GM12878 (cell line): ENCODE data around the gene RPS8. TPM values are rescaled to one million over a fixed set of nuclear protein-coding genes. Genes with fewer than 3 reads are reported as not detected.
A peak's percentile ranks its signal among the peaks of the same experiment; 100 is the strongest.

Source experiments
- BACH1 ChIP-seq: fragments of 450-650 bp; IDR thresholded peaks from 2 replicates; pipeline ENCODE4 v1.6.1; 2017; ENCODE audit warnings: mild to moderate bottlenecking, borderline replicate concordance
- BCL3 ChIP-seq: IDR thresholded peaks from 2 replicates; pipeline ENCODE4 v1.6.1; 2011; ENCODE audit warnings: borderline replicate concordance, low read depth, mild to moderate bottlenecking, moderate library complexity, low read length; ENCODE audit not compliant: insufficient read depth, poor library complexity, severe bottlenecking
- ESRRA ChIP-seq: IDR thresholded peaks from 2 replicates; pipeline ENCODE4 v1.6.1; 2012; ENCODE audit warnings: mild to moderate bottlenecking, low read length, improper control_type of control experiment
- GABPA ChIP-seq: IDR thresholded peaks from 2 replicates; pipeline ENCODE4 v1.6.1; 2014; ENCODE audit warnings: antibody characterized with exemption, low read depth, mild to moderate bottlenecking, inconsistent platforms
- JUNB ChIP-seq: IDR thresholded peaks from 2 replicates; pipeline ENCODE4 v1.6.1; 2016; ENCODE audit warnings: antibody characterized with exemption, mild to moderate bottlenecking
- KAT2A ChIP-seq: conservative IDR thresholded peaks from 2 replicates; pipeline ENCODE4 v1.6.1; 2011; ENCODE audit warnings: low read depth, low read length; ENCODE audit not compliant: control insufficient read depth
- MLLT1 ChIP-seq: fragments of 450-650 bp; IDR thresholded peaks from 2 replicates; pipeline ENCODE4 v1.6.1; 2016; ENCODE audit warnings: mild to moderate bottlenecking
- NBN ChIP-seq: fragments of 450-650 bp; IDR thresholded peaks from 2 replicates; pipeline ENCODE4 v1.6.1; 2016
- NFXL1 ChIP-seq: fragments of 450-650 bp; IDR thresholded peaks from 2 replicates; pipeline ENCODE4 v1.6.1; 2017; ENCODE audit warnings: antibody characterized with exemption, mild to moderate bottlenecking, borderline replicate concordance
- RAD51 ChIP-seq: fragments of 450-650 bp; IDR thresholded peaks from 2 replicates; pipeline ENCODE4 v1.6.1; 2016; ENCODE audit warnings: moderate library complexity, mild to moderate bottlenecking, inconsistent platforms
- TCF12 ChIP-seq: IDR thresholded peaks from 2 replicates; pipeline ENCODE4 v1.6.1; 2011; ENCODE audit warnings: low read depth, mild to moderate bottlenecking, low read length
- ZNF207 ChIP-seq: fragments of 450-650 bp; IDR thresholded peaks from 2 replicates; pipeline ENCODE4 v1.6.1; 2014; ENCODE audit warnings: antibody characterized with exemption, mild to moderate bottlenecking, borderline replicate concordance
- polyA plus RNA-seq, 11 experiments: library from polyadenylated mRNA; depleted of rRNA in 4 of 11; unstranded in 6 of 11; stranded (reverse) in 5 of 11; fragments of >200 nt; fragmentation: Nextera tagmentation in 4 of 11; fragmentation: Illumina TruSeq in 1 of 11; extraction: Ambion mirVana in 4 of 11; extraction: Trizol in 1 of 11; gene quantifications; 1 replicate in 1 of 11; 2 replicates in 10 of 11; pipeline versions ENCODE4 v1.2.1 to v1.2.3, GENCODE V29; 2011 to 2016; ENCODE audit warnings: inconsistent platforms in 2 of 11, missing spikeins in 2 of 11, low read depth in 1 of 11
- total RNA-seq, 4 experiments: library from RNA; depleted of rRNA in 3 of 4; stranded (reverse); fragments of >200 nt in 3 of 4; fragmentation: Illumina TruSeq in 1 of 4; extraction: Trizol in 1 of 4; gene quantifications; 2 replicates each; pipeline versions ENCODE4 v1.2.1 to v1.2.3, GENCODE V29; 2013 to 2021
- TF ChIP-seq, protein P1 (sequence below): IDR thresholded peaks from 2 replicates; pipeline ENCODE4 v1.6.1; 2012; ENCODE audit warnings: improper control_type of control experiment, low read depth, low read length; ENCODE audit not compliant: insufficient replicate concordance
- TF ChIP-seq, protein P2 (sequence below): IDR thresholded peaks from 2 replicates; pipeline ENCODE4 v1.6.1; 2012; ENCODE audit warnings: mild to moderate bottlenecking, low read depth, low read length

RPS8 gene
- total and polyA plus RNA-seq, 10 of the 15 experiments (the other 5 are each of a cell fraction or from before 2014, with no cell fraction given), result 1,296 to 3,461 (median 2,877) TPM

- TF ChIP-seq BCL3, result no peak
- no peak for TF ChIP-seq ESRRA
- TF ChIP-seq, protein P1, sequence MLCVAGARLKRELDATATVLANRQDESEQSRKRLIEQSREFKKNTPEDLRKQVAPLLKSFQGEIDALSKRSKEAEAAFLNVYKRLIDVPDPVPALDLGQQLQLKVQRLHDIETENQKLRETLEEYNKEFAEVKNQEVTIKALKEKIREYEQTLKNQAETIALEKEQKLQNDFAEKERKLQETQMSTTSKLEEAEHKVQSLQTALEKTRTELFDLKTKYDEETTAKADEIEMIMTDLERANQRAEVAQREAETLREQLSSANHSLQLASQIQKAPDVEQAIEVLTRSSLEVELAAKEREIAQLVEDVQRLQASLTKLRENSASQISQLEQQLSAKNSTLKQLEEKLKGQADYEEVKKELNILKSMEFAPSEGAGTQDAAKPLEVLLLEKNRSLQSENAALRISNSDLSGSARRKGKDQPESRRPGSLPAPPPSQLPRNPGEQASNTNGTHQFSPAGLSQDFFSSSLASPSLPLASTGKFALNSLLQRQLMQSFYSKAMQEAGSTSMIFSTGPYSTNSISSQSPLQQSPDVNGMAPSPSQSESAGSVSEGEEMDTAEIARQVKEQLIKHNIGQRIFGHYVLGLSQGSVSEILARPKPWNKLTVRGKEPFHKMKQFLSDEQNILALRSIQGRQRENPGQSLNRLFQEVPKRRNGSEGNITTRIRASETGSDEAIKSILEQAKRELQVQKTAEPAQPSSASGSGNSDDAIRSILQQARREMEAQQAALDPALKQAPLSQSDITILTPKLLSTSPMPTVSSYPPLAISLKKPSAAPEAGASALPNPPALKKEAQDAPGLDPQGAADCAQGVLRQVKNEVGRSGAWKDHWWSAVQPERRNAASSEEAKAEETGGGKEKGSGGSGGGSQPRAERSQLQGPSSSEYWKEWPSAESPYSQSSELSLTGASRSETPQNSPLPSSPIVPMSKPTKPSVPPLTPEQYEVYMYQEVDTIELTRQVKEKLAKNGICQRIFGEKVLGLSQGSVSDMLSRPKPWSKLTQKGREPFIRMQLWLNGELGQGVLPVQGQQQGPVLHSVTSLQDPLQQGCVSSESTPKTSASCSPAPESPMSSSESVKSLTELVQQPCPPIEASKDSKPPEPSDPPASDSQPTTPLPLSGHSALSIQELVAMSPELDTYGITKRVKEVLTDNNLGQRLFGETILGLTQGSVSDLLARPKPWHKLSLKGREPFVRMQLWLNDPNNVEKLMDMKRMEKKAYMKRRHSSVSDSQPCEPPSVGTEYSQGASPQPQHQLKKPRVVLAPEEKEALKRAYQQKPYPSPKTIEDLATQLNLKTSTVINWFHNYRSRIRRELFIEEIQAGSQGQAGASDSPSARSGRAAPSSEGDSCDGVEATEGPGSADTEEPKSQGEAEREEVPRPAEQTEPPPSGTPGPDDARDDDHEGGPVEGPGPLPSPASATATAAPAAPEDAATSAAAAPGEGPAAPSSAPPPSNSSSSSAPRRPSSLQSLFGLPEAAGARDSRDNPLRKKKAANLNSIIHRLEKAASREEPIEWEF, result no peak
- TF ChIP-seq ZNF207, result peak; percentile 74; the same call in 1 of the 2 replicates
- TF ChIP-seq NFXL1, result no peak
- 0 out of 2 replicates have a peak, but pooled peaks have one; percentile 7 for TF ChIP-seq TCF12
- TF ChIP-seq RAD51, result no peak
- TF ChIP-seq KAT2A, result no peak
- TF ChIP-seq BACH1, result no peak; the same call in 1 of the 2 replicates
- TF ChIP-seq JUNB, result no peak
- TF ChIP-seq, protein P2, sequence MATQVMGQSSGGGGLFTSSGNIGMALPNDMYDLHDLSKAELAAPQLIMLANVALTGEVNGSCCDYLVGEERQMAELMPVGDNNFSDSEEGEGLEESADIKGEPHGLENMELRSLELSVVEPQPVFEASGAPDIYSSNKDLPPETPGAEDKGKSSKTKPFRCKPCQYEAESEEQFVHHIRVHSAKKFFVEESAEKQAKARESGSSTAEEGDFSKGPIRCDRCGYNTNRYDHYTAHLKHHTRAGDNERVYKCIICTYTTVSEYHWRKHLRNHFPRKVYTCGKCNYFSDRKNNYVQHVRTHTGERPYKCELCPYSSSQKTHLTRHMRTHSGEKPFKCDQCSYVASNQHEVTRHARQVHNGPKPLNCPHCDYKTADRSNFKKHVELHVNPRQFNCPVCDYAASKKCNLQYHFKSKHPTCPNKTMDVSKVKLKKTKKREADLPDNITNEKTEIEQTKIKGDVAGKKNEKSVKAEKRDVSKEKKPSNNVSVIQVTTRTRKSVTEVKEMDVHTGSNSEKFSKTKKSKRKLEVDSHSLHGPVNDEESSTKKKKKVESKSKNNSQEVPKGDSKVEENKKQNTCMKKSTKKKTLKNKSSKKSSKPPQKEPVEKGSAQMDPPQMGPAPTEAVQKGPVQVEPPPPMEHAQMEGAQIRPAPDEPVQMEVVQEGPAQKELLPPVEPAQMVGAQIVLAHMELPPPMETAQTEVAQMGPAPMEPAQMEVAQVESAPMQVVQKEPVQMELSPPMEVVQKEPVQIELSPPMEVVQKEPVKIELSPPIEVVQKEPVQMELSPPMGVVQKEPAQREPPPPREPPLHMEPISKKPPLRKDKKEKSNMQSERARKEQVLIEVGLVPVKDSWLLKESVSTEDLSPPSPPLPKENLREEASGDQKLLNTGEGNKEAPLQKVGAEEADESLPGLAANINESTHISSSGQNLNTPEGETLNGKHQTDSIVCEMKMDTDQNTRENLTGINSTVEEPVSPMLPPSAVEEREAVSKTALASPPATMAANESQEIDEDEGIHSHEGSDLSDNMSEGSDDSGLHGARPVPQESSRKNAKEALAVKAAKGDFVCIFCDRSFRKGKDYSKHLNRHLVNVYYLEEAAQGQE, result no peak
- TF ChIP-seq GABPA, result peak; percentile 70
- TF ChIP-seq NBN, result peak; percentile 75; the same call in 1 of the 2 replicates
- peak; percentile 30; the same call in 1 of the 2 replicates for TF ChIP-seq MLLT1
Measured at GRCh38 chr1:44739307-44740178, 35.8 kb upstream of the RPS8 start, which contains the start of gene KIF2C (continued).
